ENCODE measurements around the gene SLC17A4. TPM values are rescaled to one million over a fixed set of nuclear protein-coding genes. Genes with fewer than 3 reads are reported as not detected.

Gene SLC17A4
- total and polyA plus RNA-seq, 2 experiments from 2014 or later, result 6.3 to 9.6 TPM

GRCh38 chr6:25730907-25731306 lies 23.6 kb upstream of the SLC17A4 start:
- Histone ChIP-seq H3K4me1 (ENCODE audit: insufficient read depth) (no peaks in the 10 kb centered on the region), H3K9me3 (ENCODE audit: low read depth) (no peaks in the 10 kb centered on the region), H3K27ac (no peak overlapping the region), H4K20me1 (ENCODE audit: insufficient read depth, poor library complexity, severe bottlenecking) (no peaks in the 10 kb centered on the region), H3K36me3 (replicated peaks; ENCODE audit: insufficient read depth, low read depth) (no peaks in the 10 kb centered on the region), H3K27me3 (no peaks in the 10 kb centered on the region), H3K9me2 (replicated peaks; ENCODE audit: insufficient read depth) (no peaks in the 10 kb centered on the region), H3K79me2 (no peaks in the 10 kb centered on the region), H2AFZ (no peak overlapping the region), H3K4me2 (no peak overlapping the region), H3K4me3 (no peak overlapping the region)
- DNase-seq (ENCODE audit: low spot score), result no peak
- 79% methylated on average over 3 of the region's 3 CpGs for WGBS (ENCODE audit: low lambda C conversion rate, missing lambda C conversion rate)
- no peak for TF ChIP-seq EZH2phosphoT487 (IDR thresholded peaks at IDR 0.05; ENCODE audit: low read depth, severe bottlenecking, unreplicated experiment)

- Histone ChIP-seq H3K36me3 (replicated peaks; ENCODE audit: insufficient read depth, low read depth) (no peaks in the 10 kb centered on the region), H3K79me2 (no peaks in the 10 kb centered on the region), H3K27ac (no peak overlapping the region), H3K4me3 (no peak overlapping the region), H3K9me3 (ENCODE audit: low read depth) (no peaks in the 10 kb centered on the region), H3K4me1 (ENCODE audit: insufficient read depth) (no peaks in the 10 kb centered on the region), H2AFZ (no peak overlapping the region), H4K20me1 (ENCODE audit: insufficient read depth, poor library complexity, severe bottlenecking) (no peaks in the 10 kb centered on the region), H3K9me2 (replicated peaks; ENCODE audit: insufficient read depth) (no peaks in the 10 kb centered on the region), H3K4me2 (no peak overlapping the region), H3K27me3 (no peaks in the 10 kb centered on the region)
- no peak for DNase-seq (ENCODE audit: low spot score)
- TF ChIP-seq EZH2 (IDR thresholded peaks at IDR 0.05; ENCODE audit: borderline replicate concordance) (no peak), EZH2phosphoT487 (IDR thresholded peaks at IDR 0.05; ENCODE audit: low read depth, severe bottlenecking, unreplicated experiment) (no peak), CTCF (IDR thresholded peaks at IDR 0.05; ENCODE audit: poor library complexity) (no peak)
- WGBS (ENCODE audit: low lambda C conversion rate, missing lambda C conversion rate), result 88% methylated on average over 15 of the region's 15 CpGs
These were observed 22.8 kb upstream of the SLC17A4 start for GRCh38 chr6:25731721-25732120.

GRCh38 chr6:25732468-25733198 lies 21.9 kb upstream of the SLC17A4 start:
- Histone ChIP-seq H3K27ac (no peak overlapping the region), H3K4me1 (ENCODE audit: insufficient read depth) (no peaks in the 10 kb centered on the region), H3K9me3 (ENCODE audit: low read depth) (no peaks in the 10 kb centered on the region), H3K36me3 (replicated peaks; ENCODE audit: insufficient read depth, low read depth) (no peaks in the 10 kb centered on the region), H3K9me2 (replicated peaks; ENCODE audit: insufficient read depth) (no peaks in the 10 kb centered on the region), H3K4me3 (no peak overlapping the region), H3K27me3 (no peaks in the 10 kb centered on the region), H3K79me2 (no peaks in the 10 kb centered on the region), H4K20me1 (ENCODE audit: insufficient read depth, poor library complexity, severe bottlenecking) (no peaks in the 10 kb centered on the region), H3K4me2 (no peak overlapping the region), H2AFZ (no peak overlapping the region)
- no peak for DNase-seq (ENCODE audit: low spot score)
- TF ChIP-seq EZH2 (IDR thresholded peaks at IDR 0.05; ENCODE audit: borderline replicate concordance) (no peak), CTCF (IDR thresholded peaks at IDR 0.05; ENCODE audit: poor library complexity) (no peak), EZH2phosphoT487 (IDR thresholded peaks at IDR 0.05; ENCODE audit: low read depth, severe bottlenecking, unreplicated experiment) (no peak)
- WGBS (ENCODE audit: low lambda C conversion rate, missing lambda C conversion rate), result 82% methylated on average over 30 of the region's 30 CpGs

GRCh38 chr6:25735261-25735660 lies 19.3 kb upstream of the SLC17A4 start:
- no peaks in the 10 kb centered on the region for H3K36me3 ChIP-seq (replicated peaks; ENCODE audit: insufficient read depth, low read depth)

More at GRCh38 chr6:25735261-25735660, 19.3 kb upstream of the SLC17A4 start:
- H3K9me3 ChIP-seq (ENCODE audit: low read depth), result no peaks in the 10 kb centered on the region
- no peaks in the 10 kb centered on the region for H3K79me2 ChIP-seq
- no peak overlapping the region for H3K4me3 ChIP-seq
- no peak overlapping the region for H3K4me2 ChIP-seq
- no peak for TF ChIP-seq EZH2phosphoT487 (IDR thresholded peaks at IDR 0.05; ENCODE audit: low read depth, severe bottlenecking, unreplicated experiment)
- TF ChIP-seq EZH2 (IDR thresholded peaks at IDR 0.05; ENCODE audit: borderline replicate concordance), result no peak
- no peak for TF ChIP-seq CTCF (IDR thresholded peaks at IDR 0.05; ENCODE audit: poor library complexity)
- H2AFZ ChIP-seq, result no peak overlapping the region
- DNase-seq (ENCODE audit: low spot score), result no peak
- no peaks in the 10 kb centered on the region for H3K4me1 ChIP-seq (ENCODE audit: insufficient read depth)
- H3K27me3 ChIP-seq, result no peaks in the 10 kb centered on the region
- no peaks in the 10 kb centered on the region for H3K9me2 ChIP-seq (replicated peaks; ENCODE audit: insufficient read depth)
- H4K20me1 ChIP-seq (ENCODE audit: insufficient read depth, poor library complexity, severe bottlenecking), result no peaks in the 10 kb centered on the region
- H3K27ac ChIP-seq, result no peak overlapping the region

Measured in hepatocyte (in vitro differentiated cells).